HepG2 (cell line): ENCODE results near the gene GCH1. TPM values are rescaled to one million over a fixed set of nuclear protein-coding genes. Genes with fewer than 3 reads are reported as not detected.

ENCODE experiments used
- ATAC-seq: fragments of 200-7000 bp; cut with Tn5 transposase; 3 replicates; pipeline ENCODE4 v1.9.1; 2020; ENCODE audit warnings: mild to moderate bottlenecking, moderate library complexity
- BruUV-seq: library from RNA; stranded (reverse); fragments of 400-500 nt; replicated peaks from 2 replicates; lab custom pipeline; 2021; lab: Mats Ljungman, UMichigan
- CTCF ChIA-PET: fragments of 300-600 bp; formaldehyde crosslinking; extraction: SDS; loops from one replicate; lab custom pipeline; 2021; ENCODE audit warnings: low total read pairs, inconsistent platforms, low intra/inter-chr PET ratio; lab: Yijun Ruan, JAX
- POLR2A ChIA-PET: fragments of 350-600 bp; sonication (Branson Sonifier 250); formaldehyde crosslinking; loops from one replicate; lab custom pipeline; 2020; ENCODE audit warnings: antibody characterized with exemption, inconsistent platforms; lab: Yijun Ruan, JAX
- DNase-seq: peaks from one replicate; pipeline ENCODE4 v3.0.0-alpha.2; 2015; ENCODE audit warnings: low spot score
- FAIRE-seq: peaks from 3 replicates; lab custom pipeline; 2011; peaks lifted over from hg19 to GRCh38; lab: Jason Lieb, UNC
- H2AFZ ChIP-seq: one replicate; pipeline ENCODE4 v1.6.1; 2011; ENCODE audit warnings: low read length, inconsistent platforms
- H3K27ac ChIP-seq: fragments of 300-600 bp; 3 replicates; pipeline ENCODE4 v1.8.0; 2011; ENCODE audit warnings: mixed run types, mild to moderate bottlenecking, mixed read lengths, low read length, inconsistent platforms; ENCODE audit not compliant: insufficient read depth; ENCODE audit errors: extremely low read length
- H3K27me3 ChIP-seq, 2 experiments: fragments of 200-600 bp in 1 of 2; 2 replicates in 1 of 2; 3 replicates in 1 of 2; pipeline versions ENCODE4 v1.6.0 to v1.8.0; 2011; ENCODE audit warnings: low read length in 2 of 2, mild to moderate bottlenecking in 2 of 2, moderate library complexity in 2 of 2, inconsistent platforms in 1 of 2; ENCODE audit not compliant: insufficient read depth in 2 of 2, control insufficient read depth in 1 of 2
- H3K36me3 ChIP-seq, 2 experiments: fragments of 200-600 bp in 1 of 2; replicated peaks in 1 of 2; 2 replicates in 1 of 2; 3 replicates in 1 of 2; pipeline versions ENCODE4 v1.5.1 to v1.8.0; 2011; ENCODE audit warnings: low read length in 2 of 2, inconsistent platforms in 1 of 2; ENCODE audit not compliant: insufficient read depth in 2 of 2, control insufficient read depth in 1 of 2
- H3K4me1 ChIP-seq: 2 replicates; pipeline ENCODE4 v1.5.1; 2012; ENCODE audit warnings: low read length, inconsistent platforms; ENCODE audit not compliant: insufficient read depth
- H3K4me2 ChIP-seq: 2 replicates; pipeline ENCODE4 v1.6.0; 2011; ENCODE audit warnings: low read depth, low read length, inconsistent platforms
- H3K4me3 ChIP-seq, 3 experiments: fragments of 200-600 bp in 1 of 3; sonication (generic), shearing (Covaris generic) in 1 of 3; replicated peaks in 1 of 3; 2 replicates each; pipeline ENCODE4 v1.5.1; 2011 to 2016; ENCODE audit warnings: low read length in 3 of 3, inconsistent platforms in 2 of 3, low read depth in 2 of 3, mild to moderate bottlenecking in 2 of 3, control low read depth in 1 of 3, mixed read lengths in 1 of 3; ENCODE audit not compliant: insufficient read depth in 1 of 3
- H3K79me2 ChIP-seq: one replicate; pipeline ENCODE4 v1.6.1; 2011; ENCODE audit warnings: low read length, inconsistent platforms; ENCODE audit not compliant: insufficient read depth
- H3K9ac ChIP-seq: 2 replicates; pipeline ENCODE4 v1.6.0; 2011; ENCODE audit warnings: mild to moderate bottlenecking, low read depth, low read length, inconsistent platforms; ENCODE audit not compliant: insufficient read depth
- H3K9me3 ChIP-seq: 2 replicates; pipeline ENCODE4 v1.5.1; 2012; ENCODE audit warnings: mild to moderate bottlenecking, low read length
- H4K20me1 ChIP-seq: 2 replicates; pipeline ENCODE4 v1.6.0; 2011; ENCODE audit warnings: inconsistent platforms, mild to moderate bottlenecking, low read length, moderate library complexity; ENCODE audit not compliant: insufficient read depth
- HBP1 ChIP-seq: IDR thresholded peaks from 2 replicates; pipeline ENCODE4 v1.6.1; 2016; ENCODE audit warnings: low read depth, control low read depth
- TGIF2 ChIP-seq: IDR thresholded peaks from 2 replicates; pipeline ENCODE4 v1.6.1; 2016; ENCODE audit warnings: control low read depth, missing compliant biosample characterization
- THAP11 ChIP-seq: IDR thresholded peaks from 2 replicates; pipeline ENCODE4 v1.6.1; 2016; ENCODE audit warnings: missing biosample characterization, missing genetic modification reagents
- ZMYM4 ChIP-seq: sonication (generic); formaldehyde crosslinking; IDR thresholded peaks from 2 replicates; pipeline ENCODE4 v1.8.1; 2023; ENCODE audit warnings: mild to moderate bottlenecking, missing genetic modification reagents
- ZNF205 ChIP-seq: IDR thresholded peaks from 2 replicates; pipeline ENCODE4 v1.6.1; 2018; ENCODE audit warnings: missing biosample characterization, missing genetic modification reagents
- ZNF253 ChIP-seq: sonication (generic); formaldehyde crosslinking; IDR thresholded peaks from 2 replicates; pipeline ENCODE4 v1.8.0; 2022; ENCODE audit warnings: mild to moderate bottlenecking, missing genetic modification reagents, borderline replicate concordance
- ZNF646 ChIP-seq: sonication (generic); formaldehyde crosslinking; IDR thresholded peaks from 2 replicates; pipeline ENCODE4 v1.9.0; 2021; ENCODE audit warnings: mild to moderate bottlenecking, missing genetic modification reagents
- ZNF850 ChIP-seq: sonication (generic); formaldehyde crosslinking; conservative IDR thresholded peaks from 2 replicates; pipeline ENCODE4 v1.9.0; 2021; ENCODE audit warnings: mild to moderate bottlenecking, missing genetic modification reagents
- WGBS: methylation state at CpG from one replicate; pipeline ENCODE4 v1.1.6; 2017; ENCODE audit warnings: low lambda C conversion rate; 5-methylcytosine and 5-hydroxymethylcytosine counted together
- in situ Hi-C: cut with HindIII; loops from 2 replicates; pipeline ENCODE4 v1.10.0; 2017; ENCODE audit warnings: low pct_unique_long_range_greater_than_20kb; ENCODE audit not compliant: extremely low pct_ligation_motif_present
- intact Hi-C: fragments of 100-400 bp; cut with micrococcal nuclease; formaldehyde crosslinking; loops from one replicate; pipeline ENCODE4 v1.10.0; 2022; ENCODE audit not compliant: unreplicated experiment
- polyA plus RNA-seq, 8 experiments: library from polyadenylated mRNA; depleted of rRNA in 3 of 8; stranded (reverse) in 7 of 8; unstranded in 1 of 8; fragments of >200 nt; fragmentation: Illumina TruSeq in 4 of 8; extraction: Trizol in 4 of 8; gene quantifications; 2 replicates each; pipeline versions ENCODE4 v1.2.1 to v1.2.3, GENCODE V29; 2011 to 2016; ENCODE audit warnings: low read depth in 4 of 8, missing spikeins in 1 of 8, mixed read lengths in 1 of 8; ENCODE audit not compliant: insufficient read depth in 1 of 8
- total RNA-seq, 5 experiments: library from RNA; depleted of rRNA; stranded (reverse); fragments of >200 nt; fragmentation: Illumina TruSeq; extraction: Trizol; gene quantifications; 2 replicates each; pipeline ENCODE4 v1.2.3, GENCODE V29; 2016; ENCODE audit warnings: low read depth in 1 of 5
- TF ChIP-seq, protein P1 (sequence below): sonication (generic); formaldehyde crosslinking; IDR thresholded peaks from 2 replicates; pipeline ENCODE4 v1.5.1; 2020; ENCODE audit warnings: mild to moderate bottlenecking, missing genetic modification reagents

The GCH1 gene
- total and polyA plus RNA-seq, 2 of the 13 experiments (the other 11 are each of a cell fraction or from before 2014, with no cell fraction given), result 15.0 to 25.2 TPM

GRCh38 chr14:54902143-54902520, 494 bp downstream of the GCH1 start (continued):
- TF ChIP-seq, protein P1, sequence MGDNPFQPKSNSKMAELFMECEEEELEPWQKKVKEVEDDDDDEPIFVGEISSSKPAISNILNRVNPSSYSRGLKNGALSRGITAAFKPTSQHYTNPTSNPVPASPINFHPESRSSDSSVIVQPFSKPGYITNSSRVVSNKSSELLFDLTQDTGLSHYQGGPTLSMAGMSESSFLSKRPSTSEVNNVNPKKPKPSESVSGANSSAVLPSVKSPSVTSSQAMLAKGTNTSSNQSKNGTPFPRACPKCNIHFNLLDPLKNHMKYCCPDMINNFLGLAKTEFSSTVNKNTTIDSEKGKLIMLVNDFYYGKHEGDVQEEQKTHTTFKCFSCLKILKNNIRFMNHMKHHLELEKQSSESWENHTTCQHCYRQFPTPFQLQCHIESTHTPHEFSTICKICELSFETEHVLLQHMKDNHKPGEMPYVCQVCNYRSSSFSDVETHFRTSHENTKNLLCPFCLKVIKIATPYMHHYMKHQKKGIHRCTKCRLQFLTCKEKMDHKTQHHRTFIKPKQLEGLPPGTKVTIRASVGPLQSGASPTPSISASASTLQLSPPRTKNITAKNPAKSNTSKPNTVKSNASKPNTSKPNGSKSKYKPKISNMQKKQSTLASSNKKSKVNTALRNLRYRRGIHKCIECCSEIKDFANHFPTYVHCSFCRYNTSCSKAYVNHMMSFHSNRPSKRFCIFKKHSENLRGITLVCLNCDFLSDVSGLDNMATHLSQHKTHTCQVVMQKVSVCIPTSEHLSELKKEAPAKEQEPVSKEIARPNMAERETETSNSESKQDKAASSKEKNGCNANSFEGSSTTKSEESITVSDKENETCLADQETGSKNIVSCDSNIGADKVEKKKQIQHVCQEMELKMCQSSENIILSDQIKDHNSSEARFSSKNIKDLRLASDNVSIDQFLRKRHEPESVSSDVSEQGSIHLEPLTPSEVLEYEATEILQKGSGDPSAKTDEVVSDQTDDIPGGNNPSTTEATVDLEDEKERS (CRISPR knock-in tag), result no peak
- TF ChIP-seq ZNF253, result no peak
- TF ChIP-seq, all 625 proteins: peak for 112

DNA sequence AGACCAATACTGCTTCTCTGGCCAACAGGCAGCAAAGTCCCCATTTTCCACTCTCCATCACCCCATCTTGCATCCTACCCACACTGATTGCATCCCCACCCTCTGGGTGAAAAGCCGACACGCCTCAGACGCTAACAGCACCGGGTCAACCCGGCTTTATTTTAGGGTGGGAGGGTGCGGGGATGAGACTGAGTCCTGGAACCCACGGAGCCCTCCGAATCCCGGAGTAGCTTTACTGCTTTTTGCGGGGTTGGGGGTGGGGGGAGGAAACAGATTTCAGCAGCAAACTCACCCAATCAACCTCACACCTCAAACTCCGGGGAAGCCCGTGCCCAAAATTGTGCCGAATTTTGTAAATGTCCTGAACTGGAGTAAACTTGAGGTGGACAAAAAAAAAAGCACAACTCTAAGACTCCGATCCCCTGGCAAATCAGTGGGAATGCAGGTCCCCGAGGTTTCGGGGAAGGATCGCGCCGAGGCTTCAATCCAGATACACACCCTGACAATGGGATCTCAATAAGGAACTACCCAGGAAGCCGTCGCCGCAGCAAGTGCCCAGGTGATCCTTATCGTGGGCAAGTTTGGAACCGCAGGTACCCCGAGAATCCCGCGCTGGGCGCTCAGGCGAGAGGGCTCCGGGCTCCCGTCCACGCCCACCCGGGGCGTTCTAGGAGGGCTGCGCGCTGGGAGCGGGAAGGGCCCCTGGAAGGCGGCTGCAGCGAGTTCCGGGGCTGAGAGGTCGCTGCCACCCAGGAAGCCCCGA, 1.1 kb downstream of the GCH1 start:
- Histone ChIP-seq H3K9me3 (no peaks in the 10 kb centered on the region), H3K27me3 (no peaks in the 10 kb centered on the region; a peak in 1 of 5 replicates), H3K9ac (peak overlapping the region; percentile 84), H3K36me3 (no peaks in the 10 kb centered on the region; a peak in 1 of 5 replicates), H3K79me2 (peaks cover 25% of the 10 kb centered on the region), H4K20me1 (peaks cover 2% of the 10 kb centered on the region; the same call in 1 of the 2 replicates), H3K4me2 (peak overlapping the region; percentile 91), H3K4me1 (peaks cover 33% of the 10 kb centered on the region), H3K27ac (peak overlapping the region; percentile 92), H2AFZ (no peak overlapping the region), H3K4me3 (peak overlapping the region; percentile 82 to 98 (median 93))
- in situ Hi-C loops, result no loop called here
- FAIRE-seq (no peak), ATAC-seq (no peak), DNase-seq (no peak)
- CTCF ChIA-PET, result no interaction called here
- under 1% methylated on average over 12 of the region's 42 CpGs for WGBS
- POLR2A ChIA-PET, result interaction anchor here (1.7 to 1.9 kb wide), 2 partner anchors 17 to 64 kb away, joined by 5 to 8 read pairs; no protein-coding TSS in a partner anchor
- intact Hi-C loops, result loop anchor here (5.0 to 10.0 kb wide), 4 partner anchors 41 to 337 kb away; partner anchors contain the start of gene SAMD4A
- no TSS peak for BruUV-seq
- TF ChIP-seq ZNF850, result 0 out of 2 replicates have a peak, but pooled peaks have one; percentile 8
- TF ChIP-seq ZNF646, result 0 out of 2 replicates have a peak, but pooled peaks have one; percentile 22
- TF ChIP-seq ZMYM4, result no peak
- 0 out of 2 replicates have a peak, but pooled peaks have one; percentile 14 for TF ChIP-seq ZNF205 (CRISPR knock-in tag)
- no peak for TF ChIP-seq HBP1 (CRISPR knock-in tag)
- TF ChIP-seq TGIF2 (CRISPR knock-in tag), result no peak
- no peak for TF ChIP-seq THAP11
